GM12873 (cell line): Measurements from ENCODE around the gene SLAMF9.

Experiments
- TF ChIP-seq, protein P1 (sequence below): IDR thresholded peaks from 2 replicates; pipeline ENCODE4 v1.5.1; 2012; ENCODE audit warnings: low read depth, mild to moderate bottlenecking, moderate library complexity, low read length, control low read depth; ENCODE audit not compliant: insufficient read depth; ENCODE audit errors: missing control alignments

Gene SLAMF9

DNA sequence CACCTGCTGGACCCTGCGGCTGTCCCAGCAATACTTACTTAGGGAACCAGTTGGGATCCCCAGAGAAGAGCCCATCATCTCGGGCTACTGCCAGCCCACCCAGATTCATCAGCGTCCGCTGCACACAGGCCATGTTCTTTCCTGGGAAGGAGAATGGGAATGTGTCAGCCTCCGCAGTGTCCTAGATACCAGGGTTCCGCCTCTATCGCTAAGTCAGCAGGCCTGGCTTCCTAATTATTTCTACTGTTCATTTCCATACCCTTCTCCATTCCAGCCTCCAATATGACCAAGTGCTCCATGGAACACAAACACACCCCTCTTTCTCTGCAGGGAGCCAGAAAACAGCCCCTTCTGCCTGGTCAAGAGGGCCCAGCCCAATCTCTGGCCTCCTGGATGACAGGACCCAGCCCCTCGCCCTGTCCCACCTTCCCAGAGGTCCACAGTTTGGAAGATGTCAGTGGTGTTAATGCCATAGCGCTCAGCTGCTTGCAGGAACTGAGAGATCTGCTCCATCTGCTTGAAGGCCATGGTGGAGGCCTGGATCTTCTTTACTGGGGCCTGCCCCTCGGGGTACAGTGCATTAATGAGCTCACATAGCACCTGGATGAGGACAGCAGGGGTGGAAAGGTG, 34.7 kb downstream of the SLAMF9 start:
- TF ChIP-seq, protein P1, sequence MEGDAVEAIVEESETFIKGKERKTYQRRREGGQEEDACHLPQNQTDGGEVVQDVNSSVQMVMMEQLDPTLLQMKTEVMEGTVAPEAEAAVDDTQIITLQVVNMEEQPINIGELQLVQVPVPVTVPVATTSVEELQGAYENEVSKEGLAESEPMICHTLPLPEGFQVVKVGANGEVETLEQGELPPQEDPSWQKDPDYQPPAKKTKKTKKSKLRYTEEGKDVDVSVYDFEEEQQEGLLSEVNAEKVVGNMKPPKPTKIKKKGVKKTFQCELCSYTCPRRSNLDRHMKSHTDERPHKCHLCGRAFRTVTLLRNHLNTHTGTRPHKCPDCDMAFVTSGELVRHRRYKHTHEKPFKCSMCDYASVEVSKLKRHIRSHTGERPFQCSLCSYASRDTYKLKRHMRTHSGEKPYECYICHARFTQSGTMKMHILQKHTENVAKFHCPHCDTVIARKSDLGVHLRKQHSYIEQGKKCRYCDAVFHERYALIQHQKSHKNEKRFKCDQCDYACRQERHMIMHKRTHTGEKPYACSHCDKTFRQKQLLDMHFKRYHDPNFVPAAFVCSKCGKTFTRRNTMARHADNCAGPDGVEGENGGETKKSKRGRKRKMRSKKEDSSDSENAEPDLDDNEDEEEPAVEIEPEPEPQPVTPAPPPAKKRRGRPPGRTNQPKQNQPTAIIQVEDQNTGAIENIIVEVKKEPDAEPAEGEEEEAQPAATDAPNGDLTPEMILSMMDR, result no peak

DNA sequence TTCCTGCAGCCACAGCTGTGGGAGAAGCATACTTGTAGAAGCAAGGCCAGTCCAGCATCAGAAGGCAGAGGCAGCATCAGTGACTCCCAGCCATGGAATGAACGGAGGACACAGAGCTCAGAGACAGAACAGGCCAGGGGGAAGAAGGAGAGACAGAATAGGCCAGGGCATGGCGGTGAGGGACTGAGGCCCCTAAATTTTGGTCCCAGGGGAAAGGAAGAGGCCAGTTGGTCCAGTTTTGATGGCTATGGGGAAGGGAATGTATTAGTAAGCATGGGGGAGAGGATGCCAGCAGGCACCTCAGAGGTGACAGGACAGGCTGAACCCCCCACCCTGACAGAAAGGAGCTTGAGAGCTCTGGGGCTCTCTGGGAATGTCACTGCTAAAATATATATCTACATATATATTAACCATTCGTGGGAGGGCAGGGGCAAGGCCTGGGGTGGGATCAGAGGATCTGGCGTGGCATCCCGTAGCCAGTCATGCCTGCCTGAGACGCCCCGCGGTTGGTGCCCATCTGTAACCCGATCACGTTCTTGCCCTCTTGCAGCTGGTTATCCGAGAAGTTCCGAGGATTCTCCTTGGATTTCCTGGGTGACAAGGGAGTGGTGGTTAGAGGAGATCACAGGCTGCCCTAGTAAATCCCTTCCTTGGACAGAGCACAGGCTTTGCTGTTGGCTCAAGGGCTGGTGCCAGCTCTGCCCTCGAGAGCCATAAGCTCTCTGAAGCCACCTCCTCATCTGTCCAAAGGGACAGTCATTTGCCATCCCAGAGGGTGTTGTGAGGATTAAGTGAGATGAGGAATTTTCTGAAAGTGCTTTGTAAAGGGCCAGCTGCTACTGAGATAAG, 35.5 kb downstream of the SLAMF9 start:
- TF ChIP-seq, protein P1, result no peak

DNA sequence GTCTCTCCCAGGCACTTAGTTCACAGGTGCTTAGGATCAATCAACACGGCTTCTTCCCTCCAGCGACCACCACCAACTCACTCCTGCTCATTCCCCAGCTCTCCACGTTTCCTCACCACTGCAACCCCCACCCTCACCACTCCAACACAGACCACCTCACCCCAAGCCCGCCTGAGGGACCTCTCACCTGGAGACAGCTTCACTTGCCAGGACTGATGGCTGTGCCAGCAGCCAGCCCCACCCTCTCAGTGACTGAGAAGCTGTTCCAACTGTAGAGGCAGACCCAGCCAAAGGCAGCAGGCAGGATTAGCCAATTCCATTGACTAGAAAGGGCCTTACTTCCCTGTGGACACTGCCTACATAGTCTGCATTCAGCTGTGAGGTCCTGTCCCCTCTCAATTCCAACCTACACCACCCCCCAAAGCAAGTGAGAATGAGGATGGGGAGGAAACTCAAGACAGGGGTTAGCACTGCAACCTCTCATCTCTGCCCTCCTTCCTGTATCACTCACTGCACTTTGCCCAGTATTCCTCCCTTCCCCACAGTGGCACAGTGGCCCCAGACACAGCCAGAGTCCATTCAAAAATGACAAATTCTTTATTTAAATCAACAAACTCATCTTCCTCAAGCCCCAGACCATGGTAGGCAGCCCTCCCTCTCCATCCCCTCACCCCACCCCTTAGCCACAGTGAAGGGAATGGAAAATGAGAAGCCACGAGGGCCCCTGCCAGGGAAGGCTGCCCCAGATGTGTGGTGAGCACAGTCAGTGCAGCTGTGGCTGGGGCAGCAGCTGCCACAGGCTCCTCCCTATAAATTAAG, 36.3 kb downstream of the SLAMF9 start:
- TF ChIP-seq, protein P1, result no peak

DNA sequence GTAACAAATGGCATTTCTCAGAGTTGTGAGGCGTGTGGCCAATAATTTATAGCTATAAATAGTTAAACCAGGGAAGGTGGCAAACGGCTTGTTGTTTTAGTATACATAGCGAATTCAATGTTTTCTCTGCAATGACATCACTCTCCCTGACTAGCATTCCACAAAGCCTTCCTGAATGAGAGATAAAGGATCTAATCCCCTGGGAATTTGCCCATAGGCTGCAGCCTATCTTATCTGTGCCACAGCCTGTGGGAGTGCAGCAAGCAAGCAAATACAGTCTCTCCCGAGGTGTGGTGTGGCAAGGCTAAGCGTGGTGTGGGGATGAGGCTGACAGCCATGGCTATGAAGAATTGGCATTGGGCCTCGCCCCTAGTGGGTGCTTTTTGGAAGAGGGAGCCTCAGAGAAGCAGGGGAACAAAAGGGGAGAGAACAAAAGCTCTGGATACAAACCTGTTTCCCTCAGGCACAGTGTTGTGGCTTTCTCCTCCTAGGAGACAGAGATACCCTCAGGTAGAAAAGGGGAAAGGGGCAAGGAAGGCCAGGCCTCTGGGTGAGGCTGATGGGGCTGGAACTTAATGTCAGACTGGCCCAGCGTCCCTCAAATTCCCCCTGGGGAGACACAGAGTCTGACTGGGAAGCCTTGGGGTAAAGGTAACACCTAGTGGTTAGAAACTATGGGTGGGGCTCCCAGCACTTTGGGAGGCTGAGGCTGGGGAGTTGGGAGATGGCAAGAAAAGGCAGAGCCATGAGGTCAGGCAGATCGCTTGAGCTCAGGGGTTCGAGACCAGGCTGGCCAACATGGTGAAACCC, 37.6 kb downstream of the SLAMF9 start:
- TF ChIP-seq, protein P1, result no peak

DNA sequence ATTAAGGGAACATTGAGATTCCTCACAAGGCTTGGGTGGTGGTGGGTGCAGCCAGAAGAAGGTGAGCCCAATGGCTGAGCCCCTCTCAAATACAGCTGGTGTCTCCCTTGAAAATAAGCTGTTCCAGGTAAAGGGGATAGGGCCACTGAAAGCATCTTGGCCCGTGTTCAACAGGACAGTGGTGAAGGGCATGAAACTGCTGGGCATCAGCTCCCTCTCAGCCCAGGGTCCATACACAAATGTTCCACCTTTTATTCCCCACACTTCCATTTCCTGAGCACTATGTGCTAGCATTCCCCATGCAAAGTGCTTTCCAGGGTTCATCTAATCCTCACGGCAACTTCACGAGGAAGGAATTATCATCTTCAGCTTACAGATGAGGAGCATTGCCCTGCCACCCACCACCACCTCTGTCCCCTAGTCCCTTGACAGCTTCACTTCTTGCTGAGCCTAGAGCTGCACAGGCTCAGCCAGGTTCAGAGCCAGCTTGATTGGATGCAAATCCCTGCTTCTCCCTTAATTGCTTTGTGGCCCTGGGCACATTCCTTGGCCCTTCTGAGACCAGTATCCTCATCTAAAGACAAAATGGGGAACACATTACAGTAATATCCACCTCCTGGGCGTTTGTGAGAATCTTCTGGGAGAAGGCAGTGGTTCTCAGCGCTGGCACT, 38.3 kb downstream of the SLAMF9 start:
- TF ChIP-seq, protein P1, result no peak

DNA sequence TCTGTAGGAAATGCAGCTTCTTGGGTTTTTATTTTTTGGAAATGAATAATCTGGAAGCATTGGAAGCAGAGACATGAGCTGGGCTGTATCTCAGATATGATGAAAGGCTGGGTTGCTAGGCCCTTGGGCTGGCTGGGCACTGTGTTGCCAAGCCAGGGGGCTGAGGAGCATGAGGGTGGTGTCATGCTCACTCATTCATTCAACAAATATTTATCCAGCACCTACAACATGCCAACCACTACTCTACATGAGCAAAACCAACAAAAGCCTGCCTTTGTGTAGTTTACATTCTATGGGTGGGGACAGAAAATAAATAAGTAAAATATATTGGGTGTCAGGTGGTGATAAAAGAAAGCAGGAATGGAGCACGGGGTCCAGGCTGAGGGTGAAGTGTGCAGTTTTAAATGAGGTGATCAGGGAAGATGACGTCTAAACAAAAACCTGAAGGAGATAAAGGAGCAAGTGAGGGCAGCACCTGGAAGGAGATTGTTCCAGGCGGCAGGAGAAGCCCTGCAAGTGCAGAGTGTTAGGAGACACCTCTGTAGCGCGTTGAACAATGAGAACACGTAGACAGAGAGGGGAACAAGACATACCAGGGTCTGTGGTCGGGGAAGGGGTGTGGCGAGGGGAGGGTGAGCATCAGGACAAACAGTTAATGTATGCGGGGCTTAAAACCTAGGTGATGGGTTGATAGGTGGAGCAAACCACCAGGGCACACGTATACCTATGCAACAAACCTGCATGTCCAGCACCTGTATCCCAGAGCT, 39.6 kb downstream of the SLAMF9 start:
- TF ChIP-seq, protein P1, result no peak
